ENCODE results near the gene EPS15. TPM values are rescaled to one million over a fixed set of nuclear protein-coding genes. Genes with fewer than 3 reads are reported as not detected.
A peak's percentile ranks its signal among the peaks of the same experiment; 100 is the strongest.
"Not testable (repeated sequence)": the region's sequence is repeated elsewhere in the genome, so short reads cannot be mapped to it uniquely, and the experiment has no call there.

The EPS15 gene
- total and polyA plus RNA-seq, 9 donors: 21.6 to 35.7 (median 29.4) TPM

DNA sequence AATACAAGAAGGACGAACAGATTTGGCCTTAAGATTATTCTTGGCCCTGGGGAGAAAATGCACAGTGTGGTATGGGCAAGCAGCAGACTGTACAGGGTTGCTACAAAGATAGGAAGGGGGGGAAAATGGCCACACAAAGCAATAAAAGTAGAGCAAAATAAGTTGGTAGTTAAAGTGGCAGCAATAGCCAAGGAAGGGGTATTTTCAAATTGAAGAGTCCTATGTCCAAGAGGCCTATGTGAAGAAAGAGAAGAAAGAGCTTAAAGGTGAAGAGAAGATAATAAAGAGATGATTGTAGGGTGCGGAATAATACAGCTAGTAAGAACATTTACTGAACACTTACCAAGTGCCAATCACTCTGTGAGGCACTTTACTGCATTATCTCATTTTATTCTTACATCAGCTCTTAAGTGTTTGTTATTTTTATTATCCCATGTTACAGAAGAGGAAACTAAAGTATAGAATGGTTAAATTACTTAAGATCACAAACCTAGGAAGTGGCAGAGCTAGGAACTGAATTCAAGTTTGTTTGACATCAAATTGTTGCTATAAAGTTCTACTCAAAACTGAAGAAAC lies 100.6 kb downstream of the EPS15 start:
- DNase-seq: no peak
- Histone ChIP-seq H3K27ac (ENCODE audit: low read length) (no peak overlapping the region), H3K27me3 (ENCODE audit: control insufficient read depth, insufficient read depth, low read length) (no peaks in the 10 kb centered on the region), H3K4me3 (ENCODE audit: low read length) (no peak overlapping the region), H3K9me3 (replicated peaks; ENCODE audit: control insufficient read depth, low read depth, low read length) (no peaks in the 10 kb centered on the region), H3K4me1 (ENCODE audit: control insufficient read depth, insufficient read depth, low read length) (peaks cover 2% of the 10 kb centered on the region), H3K36me3 (ENCODE audit: control insufficient read depth, insufficient read depth, low read length) (peaks cover 4% of the 10 kb centered on the region)
- 83% methylated on average over 1 of the region's 2 CpGs for WGBS (ENCODE audit: insufficient coverage)

DNA sequence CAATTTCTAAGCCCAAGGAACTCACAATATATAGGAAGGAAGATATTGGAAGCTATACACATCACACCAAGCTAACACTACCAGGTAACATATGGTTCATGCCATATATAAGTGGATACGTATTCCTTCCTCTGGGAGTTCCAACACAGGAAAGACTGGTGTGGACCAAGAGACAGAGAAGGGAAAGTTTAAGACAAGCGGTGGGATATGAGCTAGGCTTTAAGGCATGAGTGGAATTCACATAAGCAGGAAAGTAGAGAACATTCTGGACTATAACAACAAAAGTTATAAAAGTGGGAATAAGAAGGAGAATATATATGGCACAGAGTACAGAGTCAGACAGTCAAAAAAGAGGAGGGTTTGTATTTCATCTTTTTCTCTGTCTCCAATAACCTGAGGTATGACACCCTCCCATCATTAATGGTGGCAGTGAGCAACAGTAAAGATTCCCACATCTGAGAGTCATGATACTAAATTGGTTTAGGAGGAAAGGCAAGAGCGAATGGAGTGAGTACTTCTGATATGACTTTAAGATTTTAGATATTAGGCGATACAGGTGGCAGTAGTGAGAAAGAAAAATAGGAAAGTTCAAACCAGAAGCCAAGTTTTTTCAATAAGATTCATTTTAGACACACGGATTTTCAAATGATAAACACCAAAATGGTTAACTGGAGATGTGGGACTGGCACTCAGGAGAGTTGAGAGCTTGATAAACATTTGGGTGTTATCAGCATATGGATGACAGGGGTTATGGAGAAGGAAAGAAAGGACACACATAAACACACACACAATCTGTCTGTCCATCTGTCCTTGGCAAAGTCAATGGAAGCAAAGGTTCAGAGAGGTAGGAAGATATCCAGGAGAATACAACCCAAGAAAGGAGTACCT lies 101.3 kb downstream of the EPS15 start:
- H3K4me1 ChIP-seq (ENCODE audit: control insufficient read depth, insufficient read depth, low read length): no peaks in the 10 kb centered on the region
- no peak overlapping the region for H3K4me3 ChIP-seq (ENCODE audit: low read length)
- H3K36me3 ChIP-seq (ENCODE audit: control insufficient read depth, insufficient read depth, low read length): peaks cover 4% of the 10 kb centered on the region
- no peaks in the 10 kb centered on the region for H3K9me3 ChIP-seq (replicated peaks; ENCODE audit: control insufficient read depth, low read depth, low read length)
- H3K27ac ChIP-seq (ENCODE audit: low read length): no peak overlapping the region
- no peak for DNase-seq
- H3K27me3 ChIP-seq (ENCODE audit: control insufficient read depth, insufficient read depth, low read length): no peaks in the 10 kb centered on the region
- 63% methylated on average over 2 of the region's 5 CpGs for WGBS (ENCODE audit: insufficient coverage)

DNA sequence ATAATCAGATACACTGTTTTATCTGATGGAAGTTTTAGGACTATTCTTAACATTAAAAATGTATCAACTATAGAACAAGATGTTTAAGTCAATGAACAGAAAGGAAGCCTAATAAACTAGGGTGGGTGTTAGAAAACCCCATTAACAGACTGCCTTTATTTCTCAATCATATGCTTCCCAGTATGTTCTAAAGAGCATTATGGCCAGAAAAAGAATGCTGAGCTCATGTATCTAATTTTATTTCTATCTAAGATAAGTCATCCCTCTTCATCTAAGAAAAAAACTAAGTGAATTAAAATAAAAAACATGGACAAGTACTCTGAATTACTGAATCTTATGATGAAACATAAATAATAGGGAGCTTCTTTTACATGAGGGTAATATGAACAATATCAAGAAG lies 102.2 kb downstream of the EPS15 start:
- Histone ChIP-seq H3K36me3 (ENCODE audit: control insufficient read depth, insufficient read depth, low read length) (peaks cover 4% of the 10 kb centered on the region), H3K27me3 (ENCODE audit: control insufficient read depth, insufficient read depth, low read length) (no peaks in the 10 kb centered on the region), H3K27ac (ENCODE audit: low read length) (no peak overlapping the region), H3K9me3 (replicated peaks; ENCODE audit: control insufficient read depth, low read depth, low read length) (no peaks in the 10 kb centered on the region), H3K4me3 (ENCODE audit: low read length) (no peak overlapping the region), H3K4me1 (ENCODE audit: control insufficient read depth, insufficient read depth, low read length) (no peaks in the 10 kb centered on the region)
- no peak for DNase-seq

DNA sequence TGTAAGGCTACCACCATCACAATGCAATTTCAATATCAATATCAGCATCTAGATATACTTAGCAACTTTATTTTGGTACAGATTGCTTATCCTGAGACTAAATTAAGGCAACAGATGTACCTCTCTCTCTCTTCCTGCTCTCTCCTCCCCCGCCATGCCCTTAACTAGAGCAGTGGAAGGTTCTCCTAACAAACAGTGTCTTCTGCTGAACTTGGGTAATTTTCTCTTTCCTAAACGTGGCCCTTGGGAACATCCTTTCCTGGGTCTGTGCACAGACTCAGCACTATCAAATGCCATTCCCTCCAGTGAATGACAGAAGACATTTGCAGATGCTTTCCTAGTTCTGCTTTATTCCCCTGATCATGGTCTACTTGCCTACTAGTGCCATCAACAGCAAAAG lies 103.1 kb downstream of the EPS15 start:
- H3K27ac ChIP-seq (ENCODE audit: low read length): no peak overlapping the region
- WGBS (ENCODE audit: insufficient coverage): 51% methylated on average over 2 of the region's 2 CpGs
- H3K4me3 ChIP-seq (ENCODE audit: low read length): no peak overlapping the region
- peaks cover 4% of the 10 kb centered on the region for H3K36me3 ChIP-seq (ENCODE audit: control insufficient read depth, insufficient read depth, low read length)
- DNase-seq: peak; percentile 38
- H3K27me3 ChIP-seq (ENCODE audit: control insufficient read depth, insufficient read depth, low read length): no peaks in the 10 kb centered on the region
- H3K9me3 ChIP-seq (replicated peaks; ENCODE audit: control insufficient read depth, low read depth, low read length): no peaks in the 10 kb centered on the region
- H3K4me1 ChIP-seq (ENCODE audit: control insufficient read depth, insufficient read depth, low read length): no peaks in the 10 kb centered on the region

DNA sequence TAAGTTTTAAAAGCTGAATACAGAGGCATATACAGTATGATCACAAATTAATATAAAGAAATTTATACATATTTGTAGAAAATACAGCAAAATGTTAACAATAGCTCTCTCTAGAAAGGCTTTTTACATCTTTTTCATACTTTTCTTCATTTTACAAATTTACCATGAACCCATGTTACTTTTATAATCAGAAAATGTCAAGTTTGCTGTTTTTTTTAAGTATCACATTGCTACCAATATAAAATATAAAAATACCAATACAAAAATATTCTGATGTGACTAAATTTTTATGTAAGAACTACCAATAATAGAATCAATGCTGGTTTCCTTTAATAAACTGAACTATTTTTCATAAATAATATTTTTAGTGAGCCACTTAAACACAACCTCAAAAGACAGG lies 104.3 kb downstream of the EPS15 start:
- Histone ChIP-seq H3K36me3 (ENCODE audit: control insufficient read depth, insufficient read depth, low read length) (peaks cover 2% of the 10 kb centered on the region), H3K4me3 (ENCODE audit: low read length) (no peak overlapping the region), H3K27ac (ENCODE audit: low read length) (no peak overlapping the region), H3K27me3 (ENCODE audit: control insufficient read depth, insufficient read depth, low read length) (no peaks in the 10 kb centered on the region), H3K9me3 (replicated peaks; ENCODE audit: control insufficient read depth, low read depth, low read length) (no peaks in the 10 kb centered on the region), H3K4me1 (ENCODE audit: control insufficient read depth, insufficient read depth, low read length) (no peaks in the 10 kb centered on the region)
- DNase-seq: no peak

DNA sequence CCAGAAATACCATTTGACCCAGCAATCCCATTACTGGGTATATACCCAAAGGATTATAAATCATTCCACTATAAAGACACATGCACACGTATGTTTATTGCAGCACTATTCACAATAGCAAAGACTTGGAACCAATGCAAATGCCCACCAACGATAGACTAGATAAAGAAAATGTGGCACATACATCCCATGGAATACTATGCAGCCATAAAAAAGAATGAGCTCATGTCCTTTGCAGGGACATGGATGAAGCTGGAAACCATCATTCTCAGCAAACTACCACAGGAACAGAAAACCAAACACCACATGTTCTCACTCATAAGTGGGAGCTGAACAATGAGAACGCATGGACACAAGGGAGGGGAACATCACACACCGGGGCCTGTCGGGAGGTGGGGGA lies 107.2 kb downstream of the EPS15 start:
- not testable (repeated sequence) for H3K4me3 ChIP-seq (ENCODE audit: low read length); DNase-seq; H3K4me1 ChIP-seq (ENCODE audit: control insufficient read depth, insufficient read depth, low read length); H3K27me3 ChIP-seq (ENCODE audit: control insufficient read depth, insufficient read depth, low read length); H3K9me3 ChIP-seq (replicated peaks; ENCODE audit: control insufficient read depth, low read depth, low read length); H3K27ac ChIP-seq (ENCODE audit: low read length)
- no CpG with 5 or more reads among the region's 5 CpGs for WGBS (ENCODE audit: insufficient coverage)
- peaks cover 16% of the 10 kb centered on the region for H3K36me3 ChIP-seq (ENCODE audit: control insufficient read depth, insufficient read depth, low read length)

DNA sequence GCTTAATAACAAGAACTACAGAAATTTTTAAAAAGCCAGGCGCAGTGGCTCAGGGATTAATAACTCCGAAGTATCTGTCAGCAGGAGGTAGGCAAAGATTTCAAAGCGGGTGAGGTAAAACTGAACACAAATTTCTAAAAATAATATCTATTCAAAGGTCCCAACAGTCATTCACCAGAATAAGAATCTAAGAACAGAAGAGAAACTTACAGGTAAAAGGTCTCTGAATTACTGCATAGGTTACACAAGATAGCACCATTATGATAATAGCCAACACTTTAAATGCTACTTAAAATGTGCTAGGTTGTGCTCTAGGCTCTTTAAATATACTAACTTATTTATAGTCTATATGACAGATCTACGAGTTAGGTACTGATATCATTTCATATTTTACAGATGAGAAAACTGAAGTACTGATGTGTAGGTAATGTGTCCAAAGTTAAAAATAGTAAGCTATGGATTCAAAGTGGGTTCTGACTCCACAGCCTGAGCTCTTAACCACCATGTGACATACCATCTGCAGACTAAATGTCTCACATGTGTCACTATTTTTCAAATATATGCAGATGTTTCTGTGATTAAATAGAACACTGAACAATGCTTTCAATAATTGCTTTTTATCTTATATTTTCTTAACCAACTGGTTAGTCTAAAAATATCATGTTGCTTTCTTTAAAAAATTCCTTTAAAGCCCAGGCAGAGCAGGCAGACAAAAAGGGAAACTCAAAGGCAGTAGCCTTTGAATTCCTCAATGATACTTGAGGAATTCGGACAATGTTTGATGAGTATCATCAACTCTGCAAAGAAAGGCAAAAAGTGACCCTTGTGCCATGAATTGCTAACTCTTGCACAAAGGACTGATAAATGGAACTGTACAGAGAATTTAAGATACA lies 108.3 kb downstream of the EPS15 start:
- no peaks in the 10 kb centered on the region for H3K9me3 ChIP-seq (replicated peaks; ENCODE audit: control insufficient read depth, low read depth, low read length)
- H3K27ac ChIP-seq (ENCODE audit: low read length): no peak overlapping the region

DNA sequence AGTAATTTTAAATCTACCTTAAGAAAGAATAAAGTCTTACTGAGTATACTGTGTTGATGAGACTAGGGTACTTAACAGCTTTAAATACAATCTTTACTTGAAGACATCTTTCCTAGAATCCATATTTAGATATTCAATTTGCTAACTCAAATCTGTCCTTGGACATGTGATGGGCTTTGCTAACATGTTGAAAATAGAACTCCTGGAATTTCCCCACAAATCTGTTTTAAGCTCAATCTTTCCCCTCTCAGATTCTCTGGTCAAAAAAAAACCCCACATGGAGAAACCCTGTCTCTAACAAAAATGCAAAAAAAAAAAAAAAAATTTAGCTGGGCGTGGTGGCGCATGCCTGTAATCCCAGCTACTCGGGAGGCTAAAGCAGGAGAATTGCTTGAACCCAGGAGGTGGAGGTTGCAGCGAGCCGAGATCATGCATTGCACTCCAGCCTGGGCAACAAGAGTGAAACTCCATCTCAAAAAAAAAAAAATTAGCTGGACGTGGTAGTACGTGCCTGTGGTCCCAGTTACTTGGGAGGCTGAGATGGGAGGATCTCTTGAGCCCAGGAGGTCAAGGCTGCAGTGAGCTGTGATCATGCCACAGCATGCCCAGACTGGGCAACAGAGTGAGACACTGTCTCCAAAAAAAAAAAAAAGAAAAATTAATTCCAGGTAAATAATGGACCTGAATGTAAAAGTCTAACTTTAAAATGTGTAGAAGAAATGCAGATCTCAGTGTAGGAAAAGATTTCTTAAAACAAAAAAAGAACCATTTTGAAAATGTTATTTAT lies 109.1 kb downstream of the EPS15 start:
- H3K27me3 ChIP-seq (ENCODE audit: control insufficient read depth, insufficient read depth, low read length); H3K27ac ChIP-seq (ENCODE audit: low read length); H3K4me3 ChIP-seq (ENCODE audit: low read length); DNase-seq; H3K4me1 ChIP-seq (ENCODE audit: control insufficient read depth, insufficient read depth, low read length); H3K9me3 ChIP-seq (replicated peaks; ENCODE audit: control insufficient read depth, low read depth, low read length): not testable (repeated sequence)
- H3K36me3 ChIP-seq (ENCODE audit: control insufficient read depth, insufficient read depth, low read length): peaks cover 29% of the 10 kb centered on the region
- no CpG with 5 or more reads among the region's 7 CpGs for WGBS (ENCODE audit: insufficient coverage)

More for the DNA sequence above, 108.3 kb downstream of the EPS15 start:
- peak; percentile 26 for DNase-seq
- Histone ChIP-seq H3K4me1 (ENCODE audit: control insufficient read depth, insufficient read depth, low read length) (no peaks in the 10 kb centered on the region), H3K4me3 (ENCODE audit: low read length) (no peak overlapping the region), H3K36me3 (ENCODE audit: control insufficient read depth, insufficient read depth, low read length) (peaks cover 23% of the 10 kb centered on the region), H3K27me3 (ENCODE audit: control insufficient read depth, insufficient read depth, low read length) (no peaks in the 10 kb centered on the region)
- 69% methylated on average over 1 of the region's 5 CpGs for WGBS (ENCODE audit: insufficient coverage)

DNA sequence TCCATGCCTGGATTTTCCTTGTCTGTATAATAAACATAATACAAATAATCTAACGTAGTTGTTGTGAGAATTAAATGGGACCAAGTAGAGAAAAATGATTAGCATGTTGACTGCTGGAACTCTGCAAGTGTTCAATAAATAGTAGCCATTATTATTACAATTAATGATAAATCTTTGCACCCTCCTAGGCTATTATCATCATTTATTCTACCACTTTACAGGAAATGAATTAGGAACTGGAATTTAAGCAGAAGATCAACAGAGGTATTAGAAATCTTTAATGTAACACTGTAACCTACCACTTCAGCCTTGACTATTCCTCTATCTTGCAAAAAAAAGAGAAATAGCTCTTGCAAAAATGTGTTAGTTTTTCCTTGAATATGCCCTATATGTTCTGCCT lies 126.8 kb downstream of the EPS15 start:
- H3K36me3 ChIP-seq (ENCODE audit: control insufficient read depth, insufficient read depth, low read length): peaks cover 16% of the 10 kb centered on the region

More for the DNA sequence above, 126.8 kb downstream of the EPS15 start:
- H3K4me3 ChIP-seq (ENCODE audit: low read length): no peak overlapping the region
- DNase-seq: no peak
- H3K4me1 ChIP-seq (ENCODE audit: control insufficient read depth, insufficient read depth, low read length): no peaks in the 10 kb centered on the region
- H3K9me3 ChIP-seq (replicated peaks; ENCODE audit: control insufficient read depth, low read depth, low read length): no peaks in the 10 kb centered on the region
- no CpG with 5 or more reads among the region's 1 CpG for WGBS (ENCODE audit: insufficient coverage)
- H3K27ac ChIP-seq (ENCODE audit: low read length): no peak overlapping the region
- no peaks in the 10 kb centered on the region for H3K27me3 ChIP-seq (ENCODE audit: control insufficient read depth, insufficient read depth, low read length)
